Stimulated activated naive B cell treated with anti-CD40 and anti-IgM and Interleukin-4, amounts not matched to agents 10 μg/mL and 1 μg/mL and 100 μg/mL, for 72 hours (primary cell): Measurements from ENCODE around the gene ZNF831.
A peak's percentile ranks its signal among the peaks of the same experiment; 100 is the strongest.

Experiments
- ATAC-seq, 2 donors: fragments of 150-1000 bp; cut with Tn5 transposase; replicated peaks; 2 replicates each; pipeline ENCODE4 v1.10.0; 2021; ENCODE audit warnings: moderate library complexity in 1 of 2
- DNase-seq: peaks from one replicate; pipeline ENCODE4 v3.0.0; 2021
- H3K27ac Mint-ChIP-seq: one replicate; pipeline ENCODE4 v1.8.0; 2022; ENCODE audit warnings: mild to moderate bottlenecking, mixed read lengths
- H3K27me3 Mint-ChIP-seq, 2 donors: one replicate each; pipeline ENCODE4 v1.8.0; 2022; ENCODE audit warnings: mixed read lengths in 2 of 2
- H3K36me3 Mint-ChIP-seq, 2 donors: one replicate each; pipeline ENCODE4 v1.8.0; 2022; ENCODE audit warnings: mixed read lengths in 2 of 2, mild to moderate bottlenecking in 1 of 2
- H3K4me1 Mint-ChIP-seq, 2 donors: one replicate each; pipeline ENCODE4 v1.8.0; 2022; ENCODE audit warnings: mixed read lengths in 2 of 2, mild to moderate bottlenecking in 1 of 2
- H3K4me3 Mint-ChIP-seq, 2 donors: one replicate each; pipeline ENCODE4 v1.8.0; 2022; ENCODE audit warnings: mild to moderate bottlenecking in 2 of 2, mixed read lengths in 2 of 2, moderate library complexity in 1 of 2
- H3K9me3 Mint-ChIP-seq, 2 donors: one replicate each; pipeline ENCODE4 v1.8.0; 2022; ENCODE audit warnings: mixed read lengths in 2 of 2, mild to moderate bottlenecking in 1 of 2

The ZNF831 gene

DNA sequence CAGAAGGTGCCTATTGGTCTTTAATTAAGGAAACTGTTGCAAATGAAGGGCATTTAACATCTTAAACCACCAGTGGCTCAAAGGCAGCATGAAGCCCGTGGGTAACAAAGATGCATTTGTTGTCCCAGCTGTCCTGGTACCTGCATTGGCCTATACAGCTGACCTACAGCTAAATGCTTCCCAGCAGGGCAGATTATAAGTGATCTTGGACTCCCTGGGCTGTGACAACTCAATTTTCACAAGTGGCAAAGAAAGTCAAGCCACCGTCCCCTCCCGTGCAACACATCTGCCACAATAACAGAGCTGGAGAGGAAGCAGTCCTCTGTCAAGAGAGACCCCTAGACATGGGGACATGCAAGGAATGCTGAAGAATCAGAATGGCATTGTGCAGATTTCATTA, 105.2 kb downstream of the ZNF831 start:
- H3K9me3 Mint-ChIP-seq: no peaks in the 10 kb centered on the region
- ATAC-seq (no peak), DNase-seq (no peak)
- H3K27ac Mint-ChIP-seq: no peak overlapping the region
- H3K4me1 Mint-ChIP-seq: peaks cover 0 to 4% of the 10 kb centered on the region in 2 donors
- no peak overlapping the region for H3K4me3 Mint-ChIP-seq
- H3K36me3 Mint-ChIP-seq: no peaks in the 10 kb centered on the region
- peaks cover 16 to 46% of the 10 kb centered on the region in 2 donors for H3K27me3 Mint-ChIP-seq

DNA sequence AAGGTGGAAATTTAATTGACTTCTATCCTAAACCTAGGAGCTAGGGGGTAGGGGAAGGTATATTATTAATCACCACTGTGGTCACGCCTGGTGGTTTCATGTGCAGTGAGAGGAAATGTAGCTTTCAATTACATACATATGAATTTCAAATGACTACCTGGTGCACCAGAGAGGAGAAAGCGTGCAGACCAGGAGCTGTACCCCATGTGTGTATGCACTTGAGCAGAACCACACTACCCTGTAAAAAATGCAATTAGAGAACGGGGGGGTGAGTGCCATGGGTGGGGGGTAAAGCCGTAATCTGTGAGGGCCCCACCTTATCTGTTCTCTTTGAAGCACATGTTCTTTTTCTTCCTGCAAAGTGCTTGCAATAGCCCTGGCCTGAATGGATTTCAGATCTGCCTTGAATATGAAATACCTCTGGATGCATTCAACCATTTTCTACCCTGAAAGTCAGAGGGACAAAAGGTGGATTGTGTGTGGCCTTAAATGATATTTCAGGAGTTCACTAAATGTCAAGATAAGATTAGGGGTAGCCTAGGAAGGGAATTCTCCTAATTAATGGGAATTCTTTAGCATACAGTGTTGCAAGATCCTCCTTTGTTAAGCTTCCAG, 105.9 kb downstream of the ZNF831 start:
- DNase-seq (no peak), ATAC-seq (peak; percentile 82 to 91)
- peaks cover 20 to 43% of the 10 kb centered on the region in 2 donors for H3K27me3 Mint-ChIP-seq
- no peak overlapping the region for H3K4me3 Mint-ChIP-seq
- no peaks in the 10 kb centered on the region for H3K9me3 Mint-ChIP-seq
- no peak overlapping the region for H3K27ac Mint-ChIP-seq
- no peaks in the 10 kb centered on the region for H3K36me3 Mint-ChIP-seq
- peaks cover 0 to 4% of the 10 kb centered on the region in 2 donors for H3K4me1 Mint-ChIP-seq

DNA sequence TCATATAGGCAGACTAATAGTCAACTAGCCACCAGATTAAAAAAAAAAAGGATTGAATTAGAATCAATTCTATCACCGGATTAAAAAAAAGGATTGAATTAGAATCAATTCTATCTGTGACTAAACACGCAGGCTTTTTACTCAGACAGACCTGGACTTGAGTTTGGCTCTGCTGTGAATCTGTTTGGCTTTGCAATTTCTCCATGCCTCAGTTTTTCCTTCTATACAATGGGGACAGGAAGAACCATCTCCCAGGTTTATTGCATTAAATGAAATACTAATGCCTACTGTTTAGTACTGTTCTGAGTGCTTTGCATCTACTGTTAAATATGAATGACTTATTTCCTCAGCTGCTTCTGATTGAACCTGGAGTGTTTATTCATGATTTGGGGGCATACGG, 106.8 kb downstream of the ZNF831 start:
- H3K4me1 Mint-ChIP-seq: peaks cover 0 to 4% of the 10 kb centered on the region in 2 donors
- ATAC-seq: no peak
- no peak overlapping the region for H3K4me3 Mint-ChIP-seq
- H3K27me3 Mint-ChIP-seq: peaks cover 23 to 41% of the 10 kb centered on the region in 2 donors
- H3K9me3 Mint-ChIP-seq: no peaks in the 10 kb centered on the region
- H3K27ac Mint-ChIP-seq: no peak overlapping the region
- no peak for DNase-seq
- H3K36me3 Mint-ChIP-seq: no peaks in the 10 kb centered on the region

DNA sequence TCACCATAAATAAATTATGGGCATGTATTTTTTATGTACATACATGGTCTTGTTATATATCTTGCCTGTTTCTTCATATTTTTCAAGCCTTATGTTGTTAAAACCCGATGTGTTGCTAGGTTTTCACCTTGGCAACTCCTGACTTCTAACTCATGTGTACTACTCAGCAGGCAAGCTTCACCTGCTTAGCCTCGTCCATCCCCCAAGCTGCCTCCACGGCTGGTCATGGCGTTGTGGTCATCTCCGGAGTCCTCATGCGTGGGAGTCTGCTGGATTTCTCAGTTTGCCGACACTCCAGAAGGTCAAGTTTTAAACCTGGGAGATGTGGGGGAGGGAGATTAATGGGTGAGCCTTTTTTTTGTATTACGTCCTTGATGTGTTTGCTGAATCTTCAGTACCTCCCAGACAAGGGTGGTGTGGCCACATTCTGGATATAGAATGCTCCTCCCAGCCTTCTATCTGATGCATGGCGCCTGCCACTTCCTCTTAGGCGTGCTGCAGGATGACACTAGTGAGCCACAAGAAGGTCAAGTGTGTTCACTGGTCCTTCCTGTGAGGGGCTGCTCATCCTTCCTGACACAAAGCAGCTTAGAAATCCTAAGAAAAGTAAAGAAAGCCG, 110.2 kb downstream of the ZNF831 start:
- Mint-ChIP-seq H3K36me3 (no peaks in the 10 kb centered on the region), H3K4me1 (peaks cover 0 to 4% of the 10 kb centered on the region in 2 donors), H3K9me3 (no peaks in the 10 kb centered on the region), H3K27ac (no peak overlapping the region), H3K4me3 (no peak overlapping the region), H3K27me3 (peaks cover 21 to 36% of the 10 kb centered on the region in 2 donors)
- ATAC-seq (no peak), DNase-seq (no peak)

DNA sequence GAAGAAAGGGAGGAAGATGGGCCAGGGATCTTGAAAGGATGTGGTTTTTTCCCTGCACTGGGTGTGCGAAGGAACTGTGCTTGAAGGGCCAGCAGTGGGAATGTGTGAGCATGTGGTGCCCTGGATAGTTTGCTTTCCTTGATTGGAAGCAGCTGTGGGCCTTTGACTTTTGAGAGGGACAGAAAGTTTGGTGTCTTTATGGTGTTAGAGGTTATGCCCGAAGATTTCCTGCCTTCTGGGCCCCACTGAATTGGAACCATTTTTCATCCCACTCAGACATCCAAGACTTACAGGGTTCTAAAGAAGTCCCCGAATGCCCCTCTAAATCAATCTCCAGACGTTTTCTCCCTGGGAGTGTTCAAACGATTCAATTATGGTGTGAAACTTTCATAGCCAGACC, 113.3 kb downstream of the ZNF831 start:
- Mint-ChIP-seq H3K4me3 (no peak overlapping the region), H3K27ac (no peak overlapping the region), H3K27me3 (peaks cover 21 to 29% of the 10 kb centered on the region in 2 donors), H3K36me3 (no peaks in the 10 kb centered on the region), H3K9me3 (no peaks in the 10 kb centered on the region), H3K4me1 (no peaks in the 10 kb centered on the region)
- DNase-seq (no peak), ATAC-seq (no peak)

DNA sequence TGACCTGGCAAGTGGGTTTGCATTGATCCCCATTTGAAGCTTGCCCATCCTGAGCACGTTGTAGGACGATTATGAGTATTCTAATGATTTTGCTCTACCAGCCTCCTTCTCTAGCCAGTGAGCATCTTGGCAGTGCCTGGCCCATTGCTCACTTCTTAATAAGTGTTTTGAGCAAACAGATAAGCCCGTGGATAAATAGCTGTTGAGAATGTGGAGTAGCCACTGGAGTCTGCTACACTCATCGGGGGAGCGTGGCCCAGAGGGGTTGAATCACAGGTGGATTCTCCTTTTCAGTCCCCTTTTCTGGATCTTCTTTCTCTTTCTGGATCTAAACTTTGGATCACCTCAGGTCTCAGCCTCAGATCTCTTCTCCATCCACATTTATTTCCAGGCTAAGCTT, 120.8 kb downstream of the ZNF831 start:
- Mint-ChIP-seq H3K27ac (no peak overlapping the region), H3K27me3 (peaks cover 0 to 14% of the 10 kb centered on the region in 2 donors), H3K4me1 (peaks cover 0 to 2% of the 10 kb centered on the region in 2 donors), H3K9me3 (no peaks in the 10 kb centered on the region), H3K4me3 (no peak overlapping the region), H3K36me3 (no peaks in the 10 kb centered on the region)
- ATAC-seq: no peak
- no peak for DNase-seq

DNA sequence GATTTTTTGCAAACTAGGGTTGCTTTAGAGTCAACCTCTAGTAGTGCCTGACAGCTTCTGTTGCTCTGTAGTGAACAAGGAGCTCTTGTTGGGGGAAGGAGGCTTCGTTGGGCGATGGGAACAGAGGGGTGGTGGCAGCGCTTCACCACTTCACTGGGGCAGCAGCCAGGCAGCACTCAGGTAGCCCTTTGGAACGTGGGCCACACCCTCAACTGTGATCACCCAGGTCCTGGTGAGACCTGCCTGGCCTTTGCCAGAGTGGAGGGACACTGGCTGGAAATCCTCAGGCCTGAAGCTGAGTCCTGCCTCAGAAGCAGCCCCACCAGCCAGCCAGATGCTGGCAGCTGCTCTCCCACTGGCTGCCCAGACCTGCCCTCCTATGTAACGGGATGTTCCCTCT, 126.4 kb downstream of the ZNF831 start:
- peaks cover 5 to 36% of the 10 kb centered on the region in 2 donors for H3K27me3 Mint-ChIP-seq
- no peak overlapping the region for H3K27ac Mint-ChIP-seq
- H3K4me1 Mint-ChIP-seq: no peaks in the 10 kb centered on the region
- DNase-seq (no peak), ATAC-seq (no peak)
- H3K9me3 Mint-ChIP-seq: no peaks in the 10 kb centered on the region
- H3K4me3 Mint-ChIP-seq: no peak overlapping the region
- no peaks in the 10 kb centered on the region for H3K36me3 Mint-ChIP-seq

DNA sequence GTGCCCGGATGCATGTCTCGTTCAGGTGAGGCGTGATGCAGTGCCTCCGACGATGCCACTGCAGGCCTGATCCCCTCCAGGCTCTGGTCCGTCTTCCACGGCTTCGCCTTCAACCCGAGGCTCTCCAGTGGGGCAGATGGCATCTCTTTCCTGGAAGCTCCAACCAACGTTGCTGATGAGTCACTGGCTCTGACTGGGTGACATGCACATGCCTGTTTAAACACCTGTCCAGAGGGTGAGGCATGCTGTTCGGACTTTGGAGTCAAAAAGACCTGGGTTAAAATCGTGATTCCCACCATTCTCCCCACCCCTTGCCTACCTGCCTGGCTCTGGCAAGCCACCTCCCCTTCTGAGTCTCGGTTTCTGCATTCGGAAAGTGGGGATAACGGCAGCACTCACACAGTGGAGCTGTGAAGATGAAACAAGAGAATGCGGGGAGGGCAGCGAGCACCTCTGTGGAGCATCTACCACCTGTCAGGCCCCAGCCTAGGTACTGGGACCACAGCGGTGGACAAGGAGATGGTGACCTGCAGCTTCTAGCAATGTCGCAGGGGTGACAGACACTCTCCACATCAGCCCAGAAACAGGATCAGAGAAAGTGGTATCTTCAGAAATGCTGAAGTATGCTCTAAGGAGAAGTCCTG, 128.2 kb downstream of the ZNF831 start:
- H3K27me3 Mint-ChIP-seq: peaks cover 16 to 51% of the 10 kb centered on the region in 2 donors
- no peak overlapping the region for H3K4me3 Mint-ChIP-seq
- H3K9me3 Mint-ChIP-seq: no peaks in the 10 kb centered on the region
- DNase-seq (no peak), ATAC-seq (no peak)
- H3K27ac Mint-ChIP-seq: no peak overlapping the region
- H3K4me1 Mint-ChIP-seq: no peaks in the 10 kb centered on the region
- H3K36me3 Mint-ChIP-seq: no peaks in the 10 kb centered on the region

DNA sequence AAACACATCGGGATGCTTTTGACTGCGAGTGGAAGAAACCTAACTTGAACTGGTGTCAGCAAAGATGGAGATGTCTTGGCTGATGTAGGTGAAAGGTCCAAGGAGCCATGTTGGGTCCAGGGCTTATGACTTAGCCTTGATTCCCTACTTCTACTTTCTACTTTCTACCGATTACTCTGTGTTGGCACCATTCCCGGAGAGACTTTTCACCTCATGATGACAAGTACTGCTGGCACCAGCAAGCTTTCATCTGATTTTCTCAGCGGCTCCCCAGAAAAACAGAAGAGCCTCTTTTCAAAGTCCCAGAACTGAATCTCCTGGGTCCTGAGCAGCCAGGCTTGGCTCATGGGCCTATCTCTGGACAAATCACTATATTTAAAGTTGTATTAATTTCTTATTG, 131.9 kb downstream of the ZNF831 start:
- peaks cover 42 to 72% of the 10 kb centered on the region in 2 donors for H3K27me3 Mint-ChIP-seq
- no peak overlapping the region for H3K27ac Mint-ChIP-seq
- H3K36me3 Mint-ChIP-seq: no peaks in the 10 kb centered on the region
- H3K4me1 Mint-ChIP-seq: no peaks in the 10 kb centered on the region
- no peaks in the 10 kb centered on the region for H3K9me3 Mint-ChIP-seq
- no peak for ATAC-seq
- DNase-seq: no peak
- H3K4me3 Mint-ChIP-seq: no peak overlapping the region

DNA sequence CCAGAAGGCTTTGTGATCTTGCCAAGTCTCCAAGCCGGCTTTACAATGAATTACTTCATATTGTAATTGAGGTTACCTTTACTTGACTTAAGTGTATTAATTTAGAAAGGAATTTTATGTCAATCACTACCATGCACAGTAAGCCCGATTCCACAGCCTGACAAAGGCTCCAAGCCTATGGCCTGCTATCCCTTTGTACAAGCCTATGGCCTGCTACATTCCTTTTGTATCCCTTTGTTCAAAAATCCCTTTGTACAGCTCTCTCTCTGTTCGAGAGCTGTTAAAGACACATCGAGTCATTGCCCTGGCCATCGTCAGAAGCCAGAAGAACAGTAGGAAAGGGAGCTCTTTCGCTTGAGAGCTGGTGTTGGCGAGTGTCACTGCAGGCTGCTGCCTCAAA, 134.1 kb downstream of the ZNF831 start:
- H3K27ac Mint-ChIP-seq: no peak overlapping the region
- H3K9me3 Mint-ChIP-seq: no peaks in the 10 kb centered on the region
- H3K36me3 Mint-ChIP-seq: no peaks in the 10 kb centered on the region
- no peaks in the 10 kb centered on the region for H3K4me1 Mint-ChIP-seq
- peaks cover 50 to 84% of the 10 kb centered on the region in 2 donors for H3K27me3 Mint-ChIP-seq
- no peak for ATAC-seq
- DNase-seq: no peak
- no peak overlapping the region for H3K4me3 Mint-ChIP-seq

DNA sequence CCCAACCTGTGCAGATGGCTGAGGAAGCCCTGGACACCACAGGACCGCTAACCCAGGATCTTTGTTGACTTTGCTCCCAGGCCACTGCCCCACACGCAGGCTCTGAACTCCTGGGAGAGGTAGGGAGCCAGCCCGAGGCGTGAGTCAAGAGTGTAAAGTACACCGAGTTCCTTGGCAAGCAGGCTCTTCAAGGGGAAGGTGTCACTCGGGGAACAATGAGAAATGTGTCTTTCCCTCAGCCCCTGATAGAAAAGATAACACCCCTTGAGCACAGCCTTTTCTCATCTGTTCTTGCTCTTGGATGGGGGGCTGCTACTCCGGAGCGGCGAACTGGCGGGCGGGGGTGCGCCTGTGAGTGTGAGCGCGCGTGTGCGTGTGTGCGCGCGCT, 136.3 kb downstream of the ZNF831 start:
- Mint-ChIP-seq H3K4me1 (no peaks in the 10 kb centered on the region), H3K4me3 (no peak overlapping the region), H3K9me3 (no peaks in the 10 kb centered on the region), H3K27me3 (peaks cover 66 to 86% of the 10 kb centered on the region in 2 donors), H3K27ac (no peak overlapping the region), H3K36me3 (no peaks in the 10 kb centered on the region)
- DNase-seq (no peak), ATAC-seq (no peak)

DNA sequence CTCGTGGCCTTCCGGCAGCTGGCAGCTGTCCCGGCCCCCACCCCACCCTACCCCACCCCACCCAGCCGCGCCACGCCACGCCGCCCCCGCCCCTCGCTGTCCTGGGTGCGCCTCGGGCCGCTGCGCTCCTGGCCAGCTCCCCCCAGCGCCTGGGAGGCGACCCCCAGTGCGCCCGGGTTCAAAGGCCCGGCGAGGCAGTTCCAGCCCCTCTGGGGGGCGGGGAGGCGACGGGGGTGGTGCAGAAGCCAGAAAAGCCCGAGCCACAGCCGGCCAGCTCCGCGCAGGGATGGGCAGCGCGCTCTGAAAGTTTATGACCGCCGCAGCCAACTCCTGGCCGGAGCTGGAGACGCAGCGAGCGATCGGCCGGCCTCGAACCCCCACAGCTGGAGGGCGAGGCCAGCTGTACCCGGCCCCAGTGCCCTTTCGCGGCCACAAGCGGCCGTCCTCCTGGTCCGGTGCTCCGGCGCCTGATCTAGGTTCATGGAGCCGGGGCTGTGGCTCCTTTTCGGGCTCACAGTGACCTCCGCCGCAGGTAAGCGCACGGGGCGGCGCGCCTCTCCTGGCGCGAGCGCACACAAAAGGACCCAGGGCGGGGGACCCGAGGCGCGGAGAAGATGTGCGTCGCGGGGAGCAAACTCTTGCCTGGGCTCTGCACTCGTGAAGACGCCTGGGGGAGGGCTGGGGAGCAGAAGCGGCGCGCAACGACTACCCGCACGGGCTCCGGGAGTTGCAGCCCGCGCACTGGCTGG, 136.9 kb downstream of the ZNF831 start, which contains the start of gene EDN3:
EDN3 (plus strand) TSS at position 279 of the 749 bp plus-strand sequence; CDS start at position 481, 202 bp downstream.
- ATAC-seq (no peak), DNase-seq (no peak)
- Mint-ChIP-seq H3K36me3 (no peaks in the 10 kb centered on the region), H3K27ac (no peak within 1 kb of the TSS), H3K4me3 (no peak within 1 kb of the TSS), H3K9me3 (no peaks in the 10 kb centered on the region), H3K4me1 (no peaks in the 10 kb centered on the region), H3K27me3 (peaks cover 66 to 91% of the 10 kb centered on the region in 2 donors)

DNA sequence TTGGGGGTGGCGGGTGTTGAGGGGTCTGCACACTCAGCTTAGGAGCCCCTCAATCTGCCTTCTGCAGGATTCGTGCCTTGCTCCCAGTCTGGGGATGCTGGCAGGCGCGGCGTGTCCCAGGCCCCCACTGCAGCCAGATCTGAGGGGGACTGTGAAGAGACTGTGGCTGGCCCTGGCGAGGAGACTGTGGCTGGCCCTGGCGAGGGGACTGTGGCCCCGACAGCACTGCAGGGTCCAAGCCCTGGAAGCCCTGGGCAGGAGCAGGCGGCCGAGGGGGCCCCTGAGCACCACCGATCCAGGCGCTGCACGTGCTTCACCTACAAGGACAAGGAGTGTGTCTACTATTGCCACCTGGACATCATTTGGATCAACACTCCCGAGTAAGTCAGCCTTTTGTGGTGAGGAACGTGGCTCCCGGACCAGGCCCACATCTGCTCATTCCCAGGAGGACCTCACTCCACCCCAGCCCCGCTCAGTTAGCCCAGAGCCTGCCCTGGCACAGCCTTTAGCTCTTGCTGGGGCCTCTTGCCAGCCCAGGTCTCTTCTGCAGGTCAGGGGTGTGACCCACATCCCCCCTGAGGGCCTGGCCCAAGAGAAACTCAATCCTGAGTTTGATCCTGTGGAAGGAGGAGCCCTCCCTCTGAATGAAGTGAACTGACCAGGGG, 137.9 kb downstream of the ZNF831 start:
- H3K4me1 Mint-ChIP-seq: no peaks in the 10 kb centered on the region
- no peak overlapping the region for H3K27ac Mint-ChIP-seq
- ATAC-seq: no peak
- no peaks in the 10 kb centered on the region for H3K36me3 Mint-ChIP-seq
- DNase-seq: no peak
- H3K27me3 Mint-ChIP-seq: peaks cover 62 to 87% of the 10 kb centered on the region in 2 donors
- no peak overlapping the region for H3K4me3 Mint-ChIP-seq
- no peaks in the 10 kb centered on the region for H3K9me3 Mint-ChIP-seq
